ENCODE measurements around the gene OR10H2.

OR10H2 gene

GRCh38 chr19:15715642-15716041 lies 12.2 kb upstream of the OR10H2 start:
- Histone ChIP-seq H3K9me3 (peaks cover 7% of the 10 kb centered on the region), H3K27me3 (no peaks in the 10 kb centered on the region), H3K9ac (no peak overlapping the region), H3K27ac (no peak overlapping the region), H3K36me3 (no peaks in the 10 kb centered on the region), H4K20me1 (no peaks in the 10 kb centered on the region), H3K4me3 (no peak overlapping the region), H3K4me1 (no peaks in the 10 kb centered on the region), H3K4me2 (no peak overlapping the region)
- no peak for TF ChIP-seq Cebpa-rat (IDR thresholded peaks at IDR 0.05)

- Histone ChIP-seq H3K4me3 (no peak overlapping the region), H3K27ac (no peak overlapping the region), H3K9ac (no peak overlapping the region), H3K4me2 (no peak overlapping the region), H3K9me3 (no peaks in the 10 kb centered on the region), H3K4me1 (no peaks in the 10 kb centered on the region), H4K20me1 (no peaks in the 10 kb centered on the region), H3K36me3 (no peaks in the 10 kb centered on the region), H3K27me3 (no peaks in the 10 kb centered on the region)
- TF ChIP-seq Cebpa-rat (IDR thresholded peaks at IDR 0.05), result no peak
Measured at GRCh38 chr19:15717809-15718208, 10.0 kb upstream of the OR10H2 start.

GRCh38 chr19:15721268-15721667 lies 6.6 kb upstream of the OR10H2 start:
- Histone ChIP-seq H4K20me1 (no peaks in the 10 kb centered on the region), H3K4me2 (no peak overlapping the region), H3K9me3 (no peaks in the 10 kb centered on the region), H3K27me3 (no peaks in the 10 kb centered on the region), H3K27ac (no peak overlapping the region), H3K4me3 (no peak overlapping the region), H3K36me3 (no peaks in the 10 kb centered on the region), H3K9ac (no peak overlapping the region), H3K4me1 (no peaks in the 10 kb centered on the region)
- no peak for TF ChIP-seq Cebpa-rat (IDR thresholded peaks at IDR 0.05)

GRCh38 chr19:15722956-15723355 lies 4.9 kb upstream of the OR10H2 start:
- Histone ChIP-seq H3K27me3 (no peaks in the 10 kb centered on the region), H3K27ac (no peak overlapping the region), H3K36me3 (no peaks in the 10 kb centered on the region), H3K9me3 (no peaks in the 10 kb centered on the region), H3K4me3 (no peak overlapping the region), H3K9ac (no peak overlapping the region), H3K4me2 (no peak overlapping the region), H4K20me1 (no peaks in the 10 kb centered on the region), H3K4me1 (no peaks in the 10 kb centered on the region)
- TF ChIP-seq Cebpa-rat (IDR thresholded peaks at IDR 0.05), result no peak

GRCh38 chr19:15730538-15730937 lies 2.7 kb downstream of the OR10H2 start:
- H3K9me3 ChIP-seq, result no peaks in the 10 kb centered on the region
- H3K36me3 ChIP-seq, result no peaks in the 10 kb centered on the region
- no peaks in the 10 kb centered on the region for H3K4me1 ChIP-seq
- TF ChIP-seq Cebpa-rat (IDR thresholded peaks at IDR 0.05), result no peak
- H3K4me3 ChIP-seq, result no peak overlapping the region
- no peak overlapping the region for H3K4me2 ChIP-seq
- H4K20me1 ChIP-seq, result no peaks in the 10 kb centered on the region
- H3K9ac ChIP-seq, result no peak overlapping the region
- no peak overlapping the region for H3K27ac ChIP-seq
- H3K27me3 ChIP-seq, result no peaks in the 10 kb centered on the region

- Histone ChIP-seq H3K36me3 (no peaks in the 10 kb centered on the region), H3K9ac (no peak overlapping the region), H3K9me3 (no peaks in the 10 kb centered on the region), H3K4me3 (no peak overlapping the region), H3K27me3 (no peaks in the 10 kb centered on the region), H4K20me1 (no peaks in the 10 kb centered on the region), H3K4me1 (no peaks in the 10 kb centered on the region), H3K27ac (no peak overlapping the region), H3K4me2 (no peak overlapping the region)
- TF ChIP-seq Cebpa-rat (IDR thresholded peaks at IDR 0.05), result no peak
Measured at GRCh38 chr19:15732388-15732787, 4.6 kb downstream of the OR10H2 start.

- TF ChIP-seq Cebpa-rat (IDR thresholded peaks at IDR 0.05), result no peak
- H3K9me3 ChIP-seq, result no peaks in the 10 kb centered on the region
- no peak overlapping the region for H3K9ac ChIP-seq
- no peaks in the 10 kb centered on the region for H4K20me1 ChIP-seq
- no peaks in the 10 kb centered on the region for H3K36me3 ChIP-seq
- H3K4me1 ChIP-seq, result no peaks in the 10 kb centered on the region
- no peak overlapping the region for H3K27ac ChIP-seq
- no peaks in the 10 kb centered on the region for H3K27me3 ChIP-seq
- no peak overlapping the region for H3K4me3 ChIP-seq
- H3K4me2 ChIP-seq, result no peak overlapping the region
Measured at GRCh38 chr19:15733895-15734294, 6.1 kb downstream of the OR10H2 start.

GRCh38 chr19:15737722-15738121 lies 9.9 kb downstream of the OR10H2 start, which contains the start of gene OR10H3:
TSS of gene OR10H3 (plus strand) at chr19:15737985. CDS start at chr19:15741393, 3,408 bp downstream.
- no peaks in the 10 kb centered on the region for H3K36me3 ChIP-seq
- H3K4me1 ChIP-seq, result no peaks in the 10 kb centered on the region
- no peaks in the 10 kb centered on the region for H3K27me3 ChIP-seq
- H4K20me1 ChIP-seq, result no peaks in the 10 kb centered on the region
- H3K4me2 ChIP-seq, result no peak within 1 kb of the TSS
- H3K9ac ChIP-seq, result no peak within 1 kb of the TSS
- H3K9me3 ChIP-seq, result peaks cover 24% of the 10 kb centered on the region
- no peak for TF ChIP-seq Cebpa-rat (IDR thresholded peaks at IDR 0.05)
- H3K27ac ChIP-seq, result no peak within 1 kb of the TSS
- no peak within 1 kb of the TSS for H3K4me3 ChIP-seq

GRCh38 chr19:15740785-15741184 lies 13.0 kb downstream of the OR10H2 start:
- TF ChIP-seq Cebpa-rat (IDR thresholded peaks at IDR 0.05), result no peak
- Histone ChIP-seq H3K36me3 (no peaks in the 10 kb centered on the region), H3K27ac (no peak overlapping the region), H3K4me2 (no peak overlapping the region), H4K20me1 (no peaks in the 10 kb centered on the region), H3K9me3 (peaks cover 24% of the 10 kb centered on the region), H3K9ac (no peak overlapping the region), H3K4me3 (no peak overlapping the region), H3K4me1 (no peaks in the 10 kb centered on the region), H3K27me3 (no peaks in the 10 kb centered on the region)

- TF ChIP-seq Cebpa-rat (IDR thresholded peaks at IDR 0.05), result no peak
- no peak overlapping the region for H3K4me2 ChIP-seq
- H3K27me3 ChIP-seq, result no peaks in the 10 kb centered on the region
- no peaks in the 10 kb centered on the region for H3K4me1 ChIP-seq
- no peak overlapping the region for H3K4me3 ChIP-seq
- H3K36me3 ChIP-seq, result no peaks in the 10 kb centered on the region
- H3K9ac ChIP-seq, result no peak overlapping the region
- no peaks in the 10 kb centered on the region for H4K20me1 ChIP-seq
- no peaks in the 10 kb centered on the region for H3K9me3 ChIP-seq
- no peak overlapping the region for H3K27ac ChIP-seq
Measured at GRCh38 chr19:15748239-15748638, 20.4 kb downstream of the OR10H2 start.

GRCh38 chr19:15758379-15758778 lies 30.6 kb downstream of the OR10H2 start:
- no peaks in the 10 kb centered on the region for H3K27me3 ChIP-seq

More at GRCh38 chr19:15758379-15758778, 30.6 kb downstream of the OR10H2 start:
- H3K4me1 ChIP-seq, result no peaks in the 10 kb centered on the region
- no peaks in the 10 kb centered on the region for H3K9me3 ChIP-seq
- H3K27ac ChIP-seq, result no peak overlapping the region
- no peaks in the 10 kb centered on the region for H4K20me1 ChIP-seq
- H3K4me2 ChIP-seq, result no peak overlapping the region
- TF ChIP-seq Cebpa-rat (IDR thresholded peaks at IDR 0.05), result no peak
- H3K36me3 ChIP-seq, result no peaks in the 10 kb centered on the region
- no peak overlapping the region for H3K4me3 ChIP-seq
- H3K9ac ChIP-seq, result no peak overlapping the region
